Spleen (tissue), 7 donors: ENCODE data around the gene GIGYF2.

ENCODE experiments used
- CTCF ChIP-seq, 11 experiments: fragments of 200-600 bp in 7 of 11; fragments of 450-650 bp in 4 of 11; sonication (generic) in 4 of 11; IDR thresholded peaks in 8 of 11; conservative IDR thresholded peaks in 3 of 11; 1 replicate in 7 of 11; 2 replicates in 4 of 11; pipeline versions ENCODE4 v1.4.0 to v1.8.0; 2016 to 2021; ENCODE audit warnings: antibody characterized with exemption in 11 of 11, inconsistent platforms in 4 of 11, mild to moderate bottlenecking in 1 of 11
- POLR2A ChIP-seq, 3 donors: fragments of 450-650 bp; IDR thresholded peaks; one replicate each; pipeline ENCODE4 v1.5.1; 2017; ENCODE audit warnings: antibody characterized with exemption in 3 of 3, mild to moderate bottlenecking in 1 of 3
- donor health status: DM: no; HTN: no; CAD: no; lungs with moderate emphysema.
- donor health status: DM: no; HTN: no; CAD: no.
- donor health status: DM: no; HTN: no; CAD: no.

GRCh38 chr2:232791518-232791917 is 94.4 kb downstream of the GIGYF2 start:
- TF ChIP-seq POLR2A (IDR thresholded peaks at IDR 0.05) (no peak), CTCF (IDR thresholded peaks at IDR 0.05 in 8 of 11, conservative IDR thresholded peaks at IDR 0.05 in 3 of 11) (no peak)
